Skin epidermis (tissue), 12 donors: ENCODE data around the gene LAMTOR1.

Experiments
- H3K27ac ChIP-seq, 21 experiments: fragments of 200-600 bp; sonication (generic) in 11 of 21; one replicate each; pipeline ENCODE4 v1.5.0; 2020; ENCODE audit warnings: mild to moderate bottlenecking in 3 of 21, inconsistent platforms in 2 of 21, moderate library complexity in 2 of 21
- H3K4me3 ChIP-seq, 7 experiments: fragments of 200-600 bp; sonication (generic) in 2 of 7; one replicate each; pipeline ENCODE4 v1.5.0; 2020; ENCODE audit warnings: inconsistent platforms in 2 of 7, mild to moderate bottlenecking in 2 of 7, moderate library complexity in 1 of 7

Gene LAMTOR1

GRCh38 chr11:72085621-72086351 lies 17.3 kb downstream of the LAMTOR1 start:
- peak overlapping the region in 2 of 21 experiments; percentile 19 to 34 for H3K27ac ChIP-seq
- H3K4me3 ChIP-seq: no peak overlapping the region

GRCh38 chr11:72084965-72085364 lies 18.1 kb downstream of the LAMTOR1 start:
- H3K4me3 ChIP-seq: no peak overlapping the region
- H3K27ac ChIP-seq: no peak overlapping the region

GRCh38 chr11:72084076-72084475 lies 19.0 kb downstream of the LAMTOR1 start:
- H3K4me3 ChIP-seq: no peak overlapping the region

GRCh38 chr11:72083414-72083813 lies 19.7 kb downstream of the LAMTOR1 start:
- Histone ChIP-seq H3K4me3 (no peak overlapping the region), H3K27ac (peak overlapping the region in 1 of 21 experiments; percentile 8)

More at GRCh38 chr11:72084076-72084475, 19.0 kb downstream of the LAMTOR1 start:
- H3K27ac ChIP-seq: no peak overlapping the region

GRCh38 chr11:72081821-72082453 lies 21.2 kb downstream of the LAMTOR1 start:
- peak overlapping the region in 19 of 21 experiments; percentile 67 to 93 (median 89) for H3K27ac ChIP-seq
- peak overlapping the region in 1 of 7 experiments; percentile 77 for H3K4me3 ChIP-seq

GRCh38 chr11:72081184-72081644 lies 21.9 kb downstream of the LAMTOR1 start:
- Histone ChIP-seq H3K4me3 (peak overlapping the region; percentile 44 to 77 (median 71)), H3K27ac (peak overlapping the region in 20 of 21 experiments; percentile 67 to 93 (median 89))

GRCh38 chr11:72080326-72081183 lies 22.5 kb downstream of the LAMTOR1 start, which contains the start of the genes LRRC51 and NUMA1:
Gene LRRC51, plus strand, starts transcription at chr11:72080850. Its CDS starts 8,234 bp downstream, at chr11:72089084.
Gene NUMA1, minus strand, starts transcription at chr11:72080542. Its CDS starts 44,599 bp downstream, at chr11:72035943.
- Histone ChIP-seq H3K27ac (peak within 1 kb of the TSS in 20 of 21 experiments; percentile 67 to 93 (median 89)), H3K4me3 (peak within 1 kb of the TSS; percentile 44 to 77 (median 71))

- Histone ChIP-seq H3K4me3 (peak overlapping the region; percentile 44 to 77 (median 71)), H3K27ac (peak overlapping the region in 20 of 21 experiments; percentile 37 to 93 (median 89))
Measured at GRCh38 chr11:72079819-72080325, 23.2 kb downstream of the LAMTOR1 start.

GRCh38 chr11:72078477-72078876 lies 24.6 kb downstream of the LAMTOR1 start:
- Histone ChIP-seq H3K27ac (peak overlapping the region in 17 of 21 experiments; percentile 5 to 93 (median 89)), H3K4me3 (peak overlapping the region in 2 of 7 experiments; percentile 74 to 77)

GRCh38 chr11:72075756-72076155 lies 27.3 kb downstream of the LAMTOR1 start:
- Histone ChIP-seq H3K4me3 (no peak overlapping the region), H3K27ac (peak overlapping the region in 3 of 21 experiments; percentile 27 to 40 (median 39))

GRCh38 chr11:72075109-72075508 lies 28.0 kb downstream of the LAMTOR1 start:
- H3K27ac ChIP-seq: peak overlapping the region in 7 of 21 experiments; percentile 9 to 70 (median 39)
- no peak overlapping the region for H3K4me3 ChIP-seq

- Histone ChIP-seq H3K27ac (peak overlapping the region in 17 of 21 experiments; percentile 1 to 84 (median 50)), H3K4me3 (no peak overlapping the region)
Measured at GRCh38 chr11:72072348-72072747, 30.7 kb downstream of the LAMTOR1 start.

- Histone ChIP-seq H3K27ac (peak overlapping the region in 20 of 21 experiments; percentile 52 to 87 (median 75)), H3K4me3 (no peak overlapping the region)
Measured at GRCh38 chr11:72070491-72070890, 32.6 kb downstream of the LAMTOR1 start.

- H3K4me3 ChIP-seq: no peak overlapping the region
- peak overlapping the region in 20 of 21 experiments; percentile 52 to 87 (median 75) for H3K27ac ChIP-seq
Measured at GRCh38 chr11:72069787-72070251, 33.3 kb downstream of the LAMTOR1 start.

- Histone ChIP-seq H3K27ac (peak overlapping the region in 20 of 21 experiments; percentile 52 to 87 (median 75)), H3K4me3 (no peak overlapping the region)
Measured at GRCh38 chr11:72069200-72069599, 33.9 kb downstream of the LAMTOR1 start.

GRCh38 chr11:72067676-72068075 lies 35.4 kb downstream of the LAMTOR1 start:
- peak overlapping the region in 11 of 21 experiments; percentile 11 to 87 (median 63) for H3K27ac ChIP-seq
- no peak overlapping the region for H3K4me3 ChIP-seq

GRCh38 chr11:72067266-72067665 lies 35.8 kb downstream of the LAMTOR1 start:
- no peak overlapping the region for H3K4me3 ChIP-seq
- H3K27ac ChIP-seq: peak overlapping the region in 14 of 21 experiments; percentile 12 to 87 (median 44)

GRCh38 chr11:72066855-72067254 lies 36.2 kb downstream of the LAMTOR1 start:
- H3K27ac ChIP-seq: peak overlapping the region in 15 of 21 experiments; percentile 12 to 87 (median 43)

More at GRCh38 chr11:72066855-72067254, 36.2 kb downstream of the LAMTOR1 start:
- H3K4me3 ChIP-seq: no peak overlapping the region
